RPMI7951 (cell line): ENCODE results near the gene MPHOSPH9. TPM values are rescaled to one million over a fixed set of nuclear protein-coding genes. Genes with fewer than 3 reads are reported as not detected.
"Not testable (repeated sequence)": the region's sequence is repeated elsewhere in the genome, so short reads cannot be mapped to it uniquely, and the experiment has no call there.

Source experiments
- DNase-seq: peaks from one replicate; pipeline ENCODE4 v3.0.0-alpha.2; 2012; ENCODE audit warnings: low read depth
- total RNA-seq: library from RNA; depleted of rRNA; stranded (reverse); fragments of >200 nt; shearing (Covaris generic); gene quantifications from 2 replicates; pipeline ENCODE4 v1.2.3, GENCODE V29; 2014

MPHOSPH9 gene
- total RNA-seq, 1 experiment from 2014 or later, result 66.7 TPM

GRCh38 chr12:123260081-123260480 lies 27.1 kb upstream of the MPHOSPH9 start:
- no peak for DNase-seq

GRCh38 chr12:123258593-123258992 lies 25.7 kb upstream of the MPHOSPH9 start:
- DNase-seq, result no peak

DNA sequence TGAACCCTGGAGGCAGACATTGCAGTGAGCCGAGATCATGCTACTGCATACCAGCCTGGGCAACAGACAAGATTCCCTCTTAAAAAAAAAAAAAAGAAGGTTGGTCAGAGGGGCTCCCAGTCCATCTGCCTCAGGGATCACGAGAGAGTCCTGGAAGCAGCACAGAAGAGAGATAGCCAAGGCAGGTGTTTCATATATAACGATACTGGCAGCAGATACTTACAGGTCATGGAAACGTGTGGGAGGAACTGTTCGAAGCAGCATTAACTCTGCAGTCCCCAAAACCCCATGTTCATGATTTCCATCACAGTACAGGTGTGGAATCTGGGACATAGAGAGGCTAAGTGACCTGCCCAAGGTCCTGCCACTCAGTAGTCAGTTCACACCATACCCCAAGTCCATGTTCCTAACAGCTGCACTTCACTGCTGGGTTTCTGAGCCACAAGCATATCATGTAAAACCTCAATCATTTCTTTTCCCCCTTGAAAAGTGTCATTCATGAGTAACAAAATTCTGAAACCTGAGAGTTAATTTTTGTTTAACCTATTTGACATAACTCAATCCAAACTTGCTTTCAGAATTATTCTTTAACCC lies 22.0 kb upstream of the MPHOSPH9 start:
- no peak for DNase-seq

- no peak for DNase-seq
Measured at GRCh38 chr12:123253641-123254459, 20.9 kb upstream of the MPHOSPH9 start.

DNA sequence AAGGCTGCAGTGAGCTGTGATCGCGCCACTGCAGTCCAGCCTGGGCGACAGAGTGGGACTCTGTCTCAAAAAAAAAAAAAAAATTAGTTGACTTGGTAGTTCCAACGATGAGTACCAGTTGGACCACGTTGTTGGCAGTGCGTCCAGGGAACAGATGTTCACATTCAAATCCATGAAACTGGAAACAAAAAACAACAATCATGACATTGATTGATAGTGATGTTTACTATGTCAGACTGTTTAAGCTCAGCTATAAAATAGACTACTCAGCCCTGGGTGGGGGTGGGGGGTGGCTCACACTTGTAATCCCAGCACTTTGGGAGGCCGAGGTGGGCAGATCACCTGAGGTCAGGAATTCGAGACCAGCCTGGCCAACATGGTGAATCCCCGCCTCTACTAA lies 19.4 kb upstream of the MPHOSPH9 start:
- DNase-seq, result not testable (repeated sequence)

- DNase-seq, result no peak
Measured at GRCh38 chr12:123251403-123252076, 18.6 kb upstream of the MPHOSPH9 start.

- DNase-seq, result no peak
Measured at GRCh38 chr12:123250471-123251383, 17.8 kb upstream of the MPHOSPH9 start.

- DNase-seq, result not testable (repeated sequence)
Measured at GRCh38 chr12:123248996-123249741, 16.2 kb upstream of the MPHOSPH9 start.

DNA sequence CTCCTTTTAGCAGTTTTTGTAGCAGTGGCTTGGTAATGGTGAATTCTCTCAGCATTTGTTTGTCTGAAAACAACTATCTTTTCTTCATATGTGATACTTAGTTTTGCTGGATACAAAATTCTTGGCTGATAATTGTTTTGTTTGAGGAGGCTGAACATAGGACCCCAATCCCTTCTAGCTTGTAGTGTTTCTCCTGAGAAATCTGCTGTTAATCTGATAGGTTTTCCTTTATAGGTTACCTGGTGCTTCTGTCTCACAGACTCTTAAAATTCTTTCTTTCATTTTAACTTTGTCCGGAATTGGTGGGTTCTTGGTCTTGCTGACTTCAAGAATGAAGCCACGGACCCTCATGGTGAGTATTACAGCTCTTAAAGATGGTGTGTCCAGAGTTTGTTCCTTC lies 15.2 kb upstream of the MPHOSPH9 start:
- not testable (repeated sequence) for DNase-seq

- DNase-seq, result no peak
Measured at GRCh38 chr12:123245678-123246077, 12.7 kb upstream of the MPHOSPH9 start.

DNA sequence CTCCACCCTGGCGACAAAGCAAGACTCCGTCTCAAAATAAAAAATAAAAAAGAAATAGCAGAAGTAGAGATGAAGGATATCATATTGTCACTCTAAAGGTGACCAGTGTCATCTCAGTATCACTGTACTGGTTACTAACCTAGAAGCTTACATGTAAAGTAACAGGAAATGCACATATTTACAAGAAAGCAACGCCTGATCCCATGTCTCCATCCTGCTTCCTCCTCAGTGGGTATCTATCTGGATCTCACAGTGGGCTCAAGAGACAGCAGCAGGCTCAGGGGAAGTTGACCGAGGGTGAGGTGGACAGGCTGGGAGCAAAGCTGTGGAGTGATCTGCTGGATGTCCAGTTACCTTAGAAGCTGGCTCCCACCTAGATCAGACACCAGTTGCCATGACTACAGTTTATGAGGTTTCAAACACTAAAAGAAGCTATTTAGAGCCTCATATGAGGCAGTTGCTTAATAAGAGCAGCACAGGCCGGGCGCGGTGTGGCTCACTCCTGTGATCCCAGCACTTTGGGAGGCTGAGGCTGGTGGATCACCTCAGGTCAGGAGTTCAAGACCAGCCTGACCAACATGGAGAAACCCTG lies 10.8 kb upstream of the MPHOSPH9 start:
- no peak for DNase-seq

- DNase-seq, result no peak
Measured at GRCh38 chr12:123242116-123242904, 9.4 kb upstream of the MPHOSPH9 start.

- no peak for DNase-seq
Measured at GRCh38 chr12:123238961-123239360, 6.0 kb upstream of the MPHOSPH9 start.

DNA sequence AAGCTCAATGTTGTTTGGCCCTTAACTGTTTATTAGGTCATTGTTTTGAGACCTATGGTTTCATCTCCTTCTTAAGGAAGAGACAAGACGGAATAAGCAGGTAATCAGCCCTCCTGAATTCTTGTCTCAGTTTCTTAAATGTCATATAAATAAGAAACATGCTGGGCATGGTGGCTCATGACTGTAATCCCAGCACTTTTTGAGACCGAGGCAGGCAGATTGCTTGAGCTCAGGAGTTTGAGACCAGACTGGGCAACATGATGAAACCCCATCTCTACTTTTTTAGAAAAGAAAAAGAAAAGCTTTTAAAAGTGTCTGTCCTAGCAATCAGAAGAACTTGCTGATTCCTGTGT lies 5.4 kb upstream of the MPHOSPH9 start:
- no peak for DNase-seq

DNA sequence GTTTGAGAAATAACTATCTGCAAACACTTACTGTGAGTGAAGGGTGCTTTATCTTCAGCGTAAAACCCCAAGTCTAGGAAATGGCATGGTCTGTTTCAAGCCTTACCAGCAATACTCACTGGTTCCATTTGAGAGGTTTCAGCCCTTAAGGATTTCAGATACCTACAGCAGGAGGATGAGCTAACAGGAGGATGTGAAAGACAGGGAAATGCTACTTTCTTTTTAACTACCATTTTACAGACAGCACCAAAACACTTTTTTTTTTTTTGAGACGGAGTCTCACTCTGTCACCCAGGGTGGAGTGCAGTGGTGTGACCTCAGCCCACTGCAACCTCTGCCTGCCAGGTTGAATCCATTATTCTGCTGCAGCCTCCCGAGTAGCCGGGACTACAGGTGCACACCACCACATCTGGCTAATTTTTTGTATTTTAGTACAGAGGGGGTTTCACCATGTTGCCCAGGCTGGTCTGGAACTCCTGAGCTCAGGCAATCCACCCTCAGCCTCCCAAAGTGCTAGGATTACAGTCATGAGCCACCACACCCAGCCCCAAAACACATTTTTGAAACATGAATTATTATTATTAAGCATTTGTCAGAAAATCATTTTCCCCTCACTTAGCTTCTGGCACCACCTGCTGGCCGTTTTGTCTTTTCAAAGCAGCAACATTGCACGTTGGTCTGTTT lies 4.8 kb upstream of the MPHOSPH9 start:
- peak; percentile 35 for DNase-seq

GRCh38 chr12:123233505-123234308 lies 766 bp upstream of the MPHOSPH9 start:
- peak; percentile 5 for DNase-seq

DNA sequence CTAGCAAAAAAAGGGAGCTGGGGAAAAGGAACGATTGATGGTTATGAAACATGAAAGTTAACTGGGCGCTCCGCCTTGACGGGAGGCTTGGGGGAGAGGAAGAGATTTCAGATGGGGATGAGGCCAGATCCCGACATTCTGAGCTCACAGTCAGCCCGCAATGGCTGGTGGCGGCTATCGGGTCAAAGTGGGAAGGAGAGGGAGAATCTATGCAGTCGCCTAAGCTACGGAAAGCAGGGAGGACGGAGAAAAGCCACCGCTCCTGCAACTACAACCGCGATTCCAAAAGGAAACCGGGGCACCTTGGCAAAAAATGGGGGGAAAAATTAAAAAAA lies 502 bp downstream of the MPHOSPH9 start:
- DNase-seq, result no peak

GRCh38 chr12:123231931-123232330 lies 1.0 kb downstream of the MPHOSPH9 start:
- DNase-seq, result no peak

DNA sequence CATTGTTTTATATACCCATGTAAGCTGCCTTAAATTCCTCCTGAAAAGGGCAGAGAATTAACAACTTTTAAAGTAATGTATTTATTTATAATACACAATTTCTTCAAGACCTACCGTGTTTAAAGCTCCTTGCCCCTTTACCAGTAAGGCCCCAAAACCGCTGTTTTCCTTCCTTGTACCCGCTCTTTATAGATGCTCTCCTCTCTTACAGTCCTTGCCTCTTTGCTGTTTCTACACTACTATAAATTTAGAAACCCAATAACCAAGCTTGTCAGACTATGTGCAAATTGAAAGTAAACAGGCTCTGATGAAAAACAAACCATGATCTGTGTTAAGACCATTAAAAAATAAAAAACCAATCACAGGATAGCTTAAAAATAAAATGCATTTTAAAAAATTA lies 3.9 kb downstream of the MPHOSPH9 start:
- DNase-seq, result no peak
